ENCODE results near the gene ITLN2.

Gene ITLN2

GRCh38 chr1:160978510-160978927 lies 23.9 kb upstream of the ITLN2 start:
- WGBS, 2 donors (ENCODE audit: extremely low coverage in 2 of 2, insufficient read length in 2 of 2, insufficient replicate concordance in 1 of 2): no CpG with 5 or more reads among the region's 11 CpGs
- Histone ChIP-seq H2AK5ac (ENCODE audit: low read depth, low read length) (no peak overlapping the region), H4K91ac (ENCODE audit: low read depth, low read length, poor library complexity) (no peak overlapping the region), H3K14ac (ENCODE audit: low read length) (no peak overlapping the region), H3K4ac (ENCODE audit: low read length) (no peak overlapping the region), H3K36me3 (replicated peaks in 1 of 2; ENCODE audit: control insufficient read depth in 2 of 2, insufficient read depth in 2 of 2, low read length in 2 of 2) (no peaks in the 10 kb centered on the region), H3K23ac (ENCODE audit: low read depth, low read length, poor library complexity) (no peak overlapping the region), H2BK15ac (ENCODE audit: low read length) (no peak overlapping the region), H3K4me1 (ENCODE audit: control insufficient read depth in 2 of 2, insufficient read depth in 1 of 2, low read depth in 1 of 2, low read length in 2 of 2) (no peaks in the 10 kb centered on the region), H3K27ac (replicated peaks; ENCODE audit: low read length) (no peak overlapping the region), H3K18ac (ENCODE audit: low read length) (no peak overlapping the region), H2BK12ac (ENCODE audit: low read length) (no peak overlapping the region), H2AFZ (ENCODE audit: low read length) (no peak overlapping the region), H3K4me2 (ENCODE audit: insufficient read depth, low read length, poor library complexity, severe bottlenecking) (no peak overlapping the region), H3K27me3 (ENCODE audit: control insufficient read depth in 3 of 3, insufficient read depth in 3 of 3, low read depth in 1 of 3, low read length in 3 of 3) (peaks cover 0 to 33% (median 17%) of the 10 kb centered on the region in 3 experiments), H3K79me1 (ENCODE audit: low read depth, low read length) (no peaks in the 10 kb centered on the region), H3K4me3 (ENCODE audit: low read length in 2 of 2) (no peak overlapping the region), H3K9me3 (replicated peaks in 1 of 2; ENCODE audit: control insufficient read depth in 2 of 2, insufficient read depth in 1 of 2, low read depth in 1 of 2, low read length in 2 of 2) (no peaks in the 10 kb centered on the region), H2BK5ac (ENCODE audit: low read length) (no peak overlapping the region), H3K9ac (ENCODE audit: low read depth, low read length, poor library complexity) (no peak overlapping the region), H4K8ac (ENCODE audit: low read depth, low read length) (no peak overlapping the region), H2BK120ac (ENCODE audit: low read depth, low read length) (no peak overlapping the region)
- DNase-seq (ENCODE audit: low spot score): no peak

DNA sequence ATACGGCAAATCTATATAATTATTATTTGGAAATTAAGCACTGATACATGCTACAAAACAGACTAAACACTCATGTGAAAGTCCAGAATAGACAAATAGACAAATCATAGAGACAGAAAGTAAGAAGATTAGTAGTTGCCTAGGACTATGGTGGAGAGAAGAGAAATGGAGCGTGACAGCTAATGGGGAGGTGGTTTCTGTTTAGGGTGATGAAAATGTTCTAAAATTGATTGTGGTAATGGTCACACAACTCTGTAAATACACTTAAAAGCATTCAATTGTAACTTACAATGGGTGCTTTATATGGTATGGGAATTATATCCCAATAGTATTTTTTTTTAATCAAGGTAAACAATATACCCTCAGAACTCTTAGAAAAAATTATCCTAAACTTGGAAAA lies 20.4 kb upstream of the ITLN2 start:
- H3K14ac ChIP-seq (ENCODE audit: low read length): no peak overlapping the region
- H3K4me2 ChIP-seq (ENCODE audit: insufficient read depth, low read length, poor library complexity, severe bottlenecking): no peak overlapping the region
- no peak overlapping the region for H3K27ac ChIP-seq (replicated peaks; ENCODE audit: low read length)
- no peak overlapping the region for H4K91ac ChIP-seq (ENCODE audit: low read depth, low read length, poor library complexity)
- no peaks in the 10 kb centered on the region for H3K79me1 ChIP-seq (ENCODE audit: low read depth, low read length)
- no peak overlapping the region for H2BK12ac ChIP-seq (ENCODE audit: low read length)
- H2AFZ ChIP-seq (ENCODE audit: low read length): no peak overlapping the region
- no peaks in the 10 kb centered on the region for H3K36me3 ChIP-seq (replicated peaks in 1 of 2; ENCODE audit: control insufficient read depth in 2 of 2, insufficient read depth in 2 of 2, low read length in 2 of 2)
- H2BK120ac ChIP-seq (ENCODE audit: low read depth, low read length): no peak overlapping the region
- peaks cover 3 to 11% of the 10 kb centered on the region in 2 donors for H3K4me1 ChIP-seq (ENCODE audit: control insufficient read depth in 2 of 2, insufficient read depth in 1 of 2, low read depth in 1 of 2, low read length in 2 of 2)
- H3K4ac ChIP-seq (ENCODE audit: low read length): no peak overlapping the region
- no peak overlapping the region for H2BK15ac ChIP-seq (ENCODE audit: low read length)
- no peak overlapping the region for H3K4me3 ChIP-seq (ENCODE audit: low read length in 2 of 2)
- H2AK5ac ChIP-seq (ENCODE audit: low read depth, low read length): no peak overlapping the region
- H4K8ac ChIP-seq (ENCODE audit: low read depth, low read length): no peak overlapping the region
- no peak overlapping the region for H2BK5ac ChIP-seq (ENCODE audit: low read length)
- no CpG with 5 or more reads among the region's 2 CpGs for WGBS, 2 donors (ENCODE audit: extremely low coverage in 2 of 2, insufficient read length in 2 of 2, insufficient replicate concordance in 1 of 2)
- H3K18ac ChIP-seq (ENCODE audit: low read length): no peak overlapping the region
- no peak overlapping the region for H3K9ac ChIP-seq (ENCODE audit: low read depth, low read length, poor library complexity)
- no peaks in the 10 kb centered on the region for H3K9me3 ChIP-seq (replicated peaks in 1 of 2; ENCODE audit: control insufficient read depth in 2 of 2, insufficient read depth in 1 of 2, low read depth in 1 of 2, low read length in 2 of 2)
- DNase-seq (ENCODE audit: low spot score): no peak
- no peak overlapping the region for H3K23ac ChIP-seq (ENCODE audit: low read depth, low read length, poor library complexity)
- H3K27me3 ChIP-seq (ENCODE audit: control insufficient read depth in 3 of 3, insufficient read depth in 3 of 3, low read depth in 1 of 3, low read length in 3 of 3): peaks cover 0 to 3% (median 0%) of the 10 kb centered on the region in 3 experiments

DNA sequence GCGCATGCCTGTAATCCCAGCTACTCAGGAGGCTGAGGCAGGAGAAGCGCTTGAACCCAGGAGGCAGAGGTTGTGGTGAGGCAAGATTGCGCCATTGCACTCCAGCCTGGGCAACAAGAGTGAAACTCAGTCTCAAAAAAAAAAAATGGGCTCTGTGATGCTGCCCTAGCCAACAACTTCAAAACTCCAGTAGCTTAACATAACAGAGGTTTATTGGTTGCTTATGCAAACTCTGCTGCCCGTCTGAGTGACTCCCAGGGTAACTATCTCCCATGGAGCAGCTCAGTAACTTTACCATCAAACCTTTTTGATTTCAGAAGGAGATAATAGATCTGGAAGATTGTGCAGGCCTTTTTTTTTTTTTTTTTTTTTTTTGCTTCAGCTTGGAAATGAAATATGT lies 18.9 kb upstream of the ITLN2 start:
- Histone ChIP-seq H3K9ac (ENCODE audit: low read depth, low read length, poor library complexity) (no peak overlapping the region), H3K27ac (replicated peaks; ENCODE audit: low read length) (no peak overlapping the region), H4K91ac (ENCODE audit: low read depth, low read length, poor library complexity) (no peak overlapping the region), H3K14ac (ENCODE audit: low read length) (no peak overlapping the region), H3K4me3 (ENCODE audit: low read length in 2 of 2) (no peak overlapping the region), H3K4me2 (ENCODE audit: insufficient read depth, low read length, poor library complexity, severe bottlenecking) (no peak overlapping the region), H2BK12ac (ENCODE audit: low read length) (no peak overlapping the region), H2AFZ (ENCODE audit: low read length) (no peak overlapping the region), H3K4me1 (ENCODE audit: control insufficient read depth in 2 of 2, insufficient read depth in 1 of 2, low read depth in 1 of 2, low read length in 2 of 2) (peaks cover 3 to 11% of the 10 kb centered on the region in 2 donors), H3K79me1 (ENCODE audit: low read depth, low read length) (no peaks in the 10 kb centered on the region), H3K9me3 (replicated peaks in 1 of 2; ENCODE audit: control insufficient read depth in 2 of 2, insufficient read depth in 1 of 2, low read depth in 1 of 2, low read length in 2 of 2) (no peaks in the 10 kb centered on the region), H3K23ac (ENCODE audit: low read depth, low read length, poor library complexity) (no peak overlapping the region), H2BK15ac (ENCODE audit: low read length) (no peak overlapping the region), H2AK5ac (ENCODE audit: low read depth, low read length) (no peak overlapping the region), H2BK120ac (ENCODE audit: low read depth, low read length) (no peak overlapping the region), H3K4ac (ENCODE audit: low read length) (no peak overlapping the region), H2BK5ac (ENCODE audit: low read length) (no peak overlapping the region), H4K8ac (ENCODE audit: low read depth, low read length) (no peak overlapping the region), H3K27me3 (ENCODE audit: control insufficient read depth in 3 of 3, insufficient read depth in 3 of 3, low read depth in 1 of 3, low read length in 3 of 3) (no peaks in the 10 kb centered on the region), H3K36me3 (replicated peaks in 1 of 2; ENCODE audit: control insufficient read depth in 2 of 2, insufficient read depth in 2 of 2, low read length in 2 of 2) (no peaks in the 10 kb centered on the region), H3K18ac (ENCODE audit: low read length) (no peak overlapping the region)
- no peak for DNase-seq (ENCODE audit: low spot score)
- no CpG with 5 or more reads among the region's 4 CpGs for WGBS, 2 donors (ENCODE audit: extremely low coverage in 2 of 2, insufficient read length in 2 of 2, insufficient replicate concordance in 1 of 2)

DNA sequence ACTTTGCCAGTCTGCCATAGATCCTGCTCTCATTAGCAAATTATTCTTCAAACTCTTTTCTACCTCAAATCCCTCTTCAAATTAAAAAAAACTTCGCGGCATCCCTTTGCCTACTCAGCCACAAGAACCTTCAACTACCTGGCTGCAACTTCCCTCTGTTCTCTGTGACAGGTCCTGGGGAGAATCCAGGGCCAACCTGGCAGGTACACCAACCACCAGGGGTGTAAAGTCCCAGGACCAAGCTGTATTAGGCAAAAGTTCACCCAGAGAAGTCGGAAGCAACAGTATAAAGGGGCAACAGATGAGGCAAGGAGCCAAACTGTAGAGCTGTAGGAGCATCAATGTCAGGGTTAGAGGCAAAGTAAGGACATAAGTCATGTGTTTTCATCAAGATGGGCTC lies 18.3 kb upstream of the ITLN2 start:
- DNase-seq (ENCODE audit: low spot score): no peak
- H3K4me2 ChIP-seq (ENCODE audit: insufficient read depth, low read length, poor library complexity, severe bottlenecking): no peak overlapping the region
- no peak overlapping the region for H2AK5ac ChIP-seq (ENCODE audit: low read depth, low read length)
- no peak overlapping the region for H3K4ac ChIP-seq (ENCODE audit: low read length)
- H3K36me3 ChIP-seq (replicated peaks in 1 of 2; ENCODE audit: control insufficient read depth in 2 of 2, insufficient read depth in 2 of 2, low read length in 2 of 2): no peaks in the 10 kb centered on the region
- H3K4me3 ChIP-seq (ENCODE audit: low read length in 2 of 2): no peak overlapping the region
- H2BK15ac ChIP-seq (ENCODE audit: low read length): no peak overlapping the region
- no peak overlapping the region for H3K14ac ChIP-seq (ENCODE audit: low read length)
- H3K23ac ChIP-seq (ENCODE audit: low read depth, low read length, poor library complexity): no peak overlapping the region
- no peaks in the 10 kb centered on the region for H3K27me3 ChIP-seq (ENCODE audit: control insufficient read depth in 3 of 3, insufficient read depth in 3 of 3, low read depth in 1 of 3, low read length in 3 of 3)
- no peak overlapping the region for H4K91ac ChIP-seq (ENCODE audit: low read depth, low read length, poor library complexity)
- H3K27ac ChIP-seq (replicated peaks; ENCODE audit: low read length): no peak overlapping the region
- H2BK120ac ChIP-seq (ENCODE audit: low read depth, low read length): no peak overlapping the region
- no peak overlapping the region for H3K18ac ChIP-seq (ENCODE audit: low read length)
- H2AFZ ChIP-seq (ENCODE audit: low read length): no peak overlapping the region
- no peak overlapping the region for H2BK12ac ChIP-seq (ENCODE audit: low read length)
- H3K4me1 ChIP-seq (ENCODE audit: control insufficient read depth in 2 of 2, insufficient read depth in 1 of 2, low read depth in 1 of 2, low read length in 2 of 2): peaks cover 3 to 11% of the 10 kb centered on the region in 2 donors
- H2BK5ac ChIP-seq (ENCODE audit: low read length): no peak overlapping the region
- 80% methylated on average over 1 of the region's 3 CpGs; no CpG with 5 or more reads in 1 of the 2 donors for WGBS, 2 donors (ENCODE audit: extremely low coverage in 2 of 2, insufficient read length in 2 of 2, insufficient replicate concordance in 1 of 2)
- no peak overlapping the region for H4K8ac ChIP-seq (ENCODE audit: low read depth, low read length)
- no peaks in the 10 kb centered on the region for H3K9me3 ChIP-seq (replicated peaks in 1 of 2; ENCODE audit: control insufficient read depth in 2 of 2, insufficient read depth in 1 of 2, low read depth in 1 of 2, low read length in 2 of 2)
- H3K9ac ChIP-seq (ENCODE audit: low read depth, low read length, poor library complexity): no peak overlapping the region
- H3K79me1 ChIP-seq (ENCODE audit: low read depth, low read length): no peaks in the 10 kb centered on the region
